Mucosa of descending colon (tissue), 3 donors: ENCODE results near the gene XKR3. TPM values are rescaled to one million over a fixed set of nuclear protein-coding genes. Genes with fewer than 3 reads are reported as not detected.

Source experiments
- ATAC-seq: fragments of 200-7000 bp; cut with Tn5 transposase; one replicate; pipeline ENCODE4 v1.9.1; 2020; ENCODE audit warnings: mild to moderate bottlenecking, moderate library complexity
- DNase-seq, 3 donors: peaks; one replicate each; pipeline ENCODE4 v3.0.0-alpha.2; 2020
- H3K36me3 ChIP-seq: fragments of 200-600 bp; one replicate; pipeline ENCODE4 v1.8.0; 2021; ENCODE audit warnings: low read depth, mild to moderate bottlenecking
- H3K4me1 ChIP-seq: fragments of 200-600 bp; one replicate; pipeline ENCODE4 v1.8.0; 2021; ENCODE audit warnings: low read depth, mild to moderate bottlenecking
- H3K4me3 ChIP-seq: fragments of 200-600 bp; one replicate; pipeline ENCODE4 v1.8.0; 2021; ENCODE audit warnings: mild to moderate bottlenecking
- H3K9me3 ChIP-seq: fragments of 200-600 bp; one replicate; pipeline ENCODE4 v1.8.0; 2021; ENCODE audit warnings: mild to moderate bottlenecking
- intact Hi-C, 2 donors: fragments of 100-400 bp; cut with DNase I in 1 of 2; cut with micrococcal nuclease in 1 of 2; formaldehyde crosslinking; loops; one replicate each; pipeline versions ENCODE4 v1.11.0 to v1.11.1; 2022; cut with DNase I, micrococcal nuclease
- total RNA-seq, 3 donors: library from RNA; stranded (reverse); fragmentation: NEBNext Ultra II Directional in 2 of 3; extraction: Animal tissue kit (Norgen Biotek cat#: 25700) in 2 of 3; gene quantifications; one replicate each; pipeline versions ENCODE4 v1.2.1 to v1.2.4, GENCODE V29; 2021 to 2023
- TF ChIP-seq, protein P1 (sequence below): fragments of 200-600 bp; IDR thresholded peaks from one replicate; pipeline ENCODE4 v1.8.0; 2022; ENCODE audit warnings: antibody characterized with exemption, mild to moderate bottlenecking
- donor health status: DM: no; HTN: no; CAD: no; lungs with moderate emphysema.
- donor health status: DM: no; HTN: no; CAD: no.
- donor health status: DM: no; HTN: yes; CAD: no.

XKR3 gene
- total RNA-seq, 3 donors from 2014 or later: not detected

DNA sequence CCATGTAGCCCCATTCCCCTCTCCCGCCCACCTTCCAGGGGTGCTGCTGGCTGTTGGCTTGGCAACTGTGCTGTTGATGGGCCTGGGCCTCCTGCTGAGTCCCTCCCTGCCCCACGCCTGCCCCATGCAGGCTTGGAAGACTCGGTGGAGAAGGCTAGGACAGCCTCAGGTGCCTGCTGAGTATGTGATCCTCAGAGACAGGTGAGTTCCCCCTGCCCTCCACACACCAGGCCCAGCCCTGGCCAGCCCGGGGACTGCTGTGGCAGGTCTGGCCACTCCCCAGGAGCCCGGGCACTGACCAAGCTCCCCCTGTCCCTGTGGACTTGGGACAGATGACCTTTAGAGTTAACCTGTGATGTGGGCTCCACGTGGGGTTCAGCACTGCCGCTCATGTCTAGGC is 20.7 kb upstream of the XKR3 start:
- Histone ChIP-seq H3K4me3 (no peak overlapping the region), H3K4me1 (no peaks in the 10 kb centered on the region), H3K36me3 (no peaks in the 10 kb centered on the region), H3K9me3 (peaks cover 44% of the 10 kb centered on the region)
- no peak for ATAC-seq
- intact Hi-C loops: no loop called here
- DNase-seq: no peak
- TF ChIP-seq, protein P1, sequence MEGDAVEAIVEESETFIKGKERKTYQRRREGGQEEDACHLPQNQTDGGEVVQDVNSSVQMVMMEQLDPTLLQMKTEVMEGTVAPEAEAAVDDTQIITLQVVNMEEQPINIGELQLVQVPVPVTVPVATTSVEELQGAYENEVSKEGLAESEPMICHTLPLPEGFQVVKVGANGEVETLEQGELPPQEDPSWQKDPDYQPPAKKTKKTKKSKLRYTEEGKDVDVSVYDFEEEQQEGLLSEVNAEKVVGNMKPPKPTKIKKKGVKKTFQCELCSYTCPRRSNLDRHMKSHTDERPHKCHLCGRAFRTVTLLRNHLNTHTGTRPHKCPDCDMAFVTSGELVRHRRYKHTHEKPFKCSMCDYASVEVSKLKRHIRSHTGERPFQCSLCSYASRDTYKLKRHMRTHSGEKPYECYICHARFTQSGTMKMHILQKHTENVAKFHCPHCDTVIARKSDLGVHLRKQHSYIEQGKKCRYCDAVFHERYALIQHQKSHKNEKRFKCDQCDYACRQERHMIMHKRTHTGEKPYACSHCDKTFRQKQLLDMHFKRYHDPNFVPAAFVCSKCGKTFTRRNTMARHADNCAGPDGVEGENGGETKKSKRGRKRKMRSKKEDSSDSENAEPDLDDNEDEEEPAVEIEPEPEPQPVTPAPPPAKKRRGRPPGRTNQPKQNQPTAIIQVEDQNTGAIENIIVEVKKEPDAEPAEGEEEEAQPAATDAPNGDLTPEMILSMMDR: no peak

DNA sequence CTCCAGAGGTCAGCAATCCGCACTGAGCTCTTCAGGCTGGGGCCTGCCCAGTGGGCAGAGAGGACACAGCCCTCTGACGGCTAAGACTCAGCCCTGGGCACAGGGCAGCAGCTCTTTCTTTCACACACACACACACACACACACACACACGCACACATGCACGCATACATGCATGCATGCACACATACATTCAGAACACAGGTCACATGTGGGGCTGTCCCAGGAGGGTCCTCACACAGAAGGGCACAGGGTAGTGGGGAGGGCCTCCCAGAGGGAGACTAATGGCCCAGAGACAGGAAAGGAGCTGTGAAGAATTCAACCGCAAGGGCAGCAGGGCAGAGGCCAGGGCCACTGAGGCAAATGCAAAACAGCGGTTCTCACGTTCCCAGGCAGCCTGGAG is 20.3 kb upstream of the XKR3 start:
- TF ChIP-seq, protein P1: no peak
- Histone ChIP-seq H3K36me3 (no peaks in the 10 kb centered on the region), H3K9me3 (peaks cover 43% of the 10 kb centered on the region), H3K4me3 (no peak overlapping the region), H3K4me1 (no peaks in the 10 kb centered on the region)
- no peak for DNase-seq
- intact Hi-C loops: no loop called here
- no peak for ATAC-seq

DNA sequence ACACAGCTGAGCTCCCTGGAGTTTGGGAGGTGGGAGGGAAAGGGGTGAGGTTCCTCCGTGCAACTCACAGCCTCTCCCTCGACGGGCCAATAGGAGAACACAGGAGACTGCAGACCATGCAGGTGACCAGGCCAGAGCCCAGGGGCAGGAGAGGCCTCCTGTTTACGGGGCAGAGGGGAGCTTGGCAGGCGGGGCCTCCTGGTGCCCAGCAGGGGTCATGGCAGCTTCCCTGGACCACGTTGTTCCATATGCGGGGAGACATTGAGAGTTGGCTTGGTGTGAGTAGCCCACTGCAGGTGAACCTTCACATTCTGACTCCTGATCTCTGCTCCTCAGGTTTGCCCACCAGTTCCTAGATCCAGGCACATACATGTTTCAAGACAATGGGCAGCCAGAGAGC is 19.3 kb upstream of the XKR3 start:
- no peak overlapping the region for H3K4me3 ChIP-seq
- DNase-seq (no peak), ATAC-seq (no peak)
- intact Hi-C loops: no loop called here
- TF ChIP-seq, protein P1: no peak
- H3K36me3 ChIP-seq: no peaks in the 10 kb centered on the region
- H3K9me3 ChIP-seq: peaks cover 38% of the 10 kb centered on the region
- H3K4me1 ChIP-seq: no peaks in the 10 kb centered on the region

DNA sequence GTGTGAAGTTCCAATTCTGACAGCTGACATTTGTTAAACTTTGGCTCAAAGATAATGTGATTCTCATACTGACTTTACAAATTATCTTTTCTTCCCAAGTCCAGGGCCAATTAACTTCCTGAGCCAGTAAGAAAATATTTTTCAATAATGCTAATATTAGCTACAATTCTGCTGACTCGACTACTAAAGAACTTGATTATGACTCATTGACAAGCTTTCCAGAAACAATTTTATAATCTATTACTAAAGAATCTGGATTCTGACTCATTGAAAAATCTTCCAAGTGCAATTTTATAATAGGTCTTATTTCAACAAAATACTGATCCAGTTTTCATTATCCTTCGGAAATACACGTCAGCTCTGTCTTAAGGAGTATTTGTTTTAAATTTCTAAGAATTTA is 12.9 kb upstream of the XKR3 start:
- no peak overlapping the region for H3K4me3 ChIP-seq
- peaks cover 2% of the 10 kb centered on the region for H3K36me3 ChIP-seq
- H3K4me1 ChIP-seq: no peaks in the 10 kb centered on the region
- DNase-seq (no peak), ATAC-seq (no peak)
- peaks cover 29% of the 10 kb centered on the region for H3K9me3 ChIP-seq
- intact Hi-C loops: no loop called here
- TF ChIP-seq, protein P1: no peak

DNA sequence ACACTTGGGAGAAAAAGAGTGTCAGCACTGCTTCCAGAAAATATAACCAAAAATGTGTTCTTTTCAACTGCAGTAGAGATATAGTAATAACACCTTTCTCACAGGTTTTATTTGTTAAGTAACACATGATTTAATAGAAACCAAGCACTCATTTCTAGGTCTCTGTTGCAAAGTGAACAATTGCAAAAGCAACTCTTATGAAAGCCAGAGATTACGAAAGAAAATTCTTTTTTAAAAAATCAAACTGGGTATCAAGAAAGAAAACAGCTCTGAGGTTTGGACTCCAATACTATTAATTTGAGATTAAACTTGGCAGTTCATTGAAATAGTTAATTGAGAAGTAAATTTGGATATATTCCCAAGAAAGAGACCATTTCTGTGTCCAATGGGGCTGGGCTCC is 9.8 kb upstream of the XKR3 start:
- intact Hi-C loops: no loop called here
- Histone ChIP-seq H3K9me3 (peaks cover 33% of the 10 kb centered on the region), H3K4me1 (no peaks in the 10 kb centered on the region), H3K36me3 (peaks cover 2% of the 10 kb centered on the region), H3K4me3 (no peak overlapping the region)
- DNase-seq (no peak), ATAC-seq (no peak)
- TF ChIP-seq, protein P1: no peak

DNA sequence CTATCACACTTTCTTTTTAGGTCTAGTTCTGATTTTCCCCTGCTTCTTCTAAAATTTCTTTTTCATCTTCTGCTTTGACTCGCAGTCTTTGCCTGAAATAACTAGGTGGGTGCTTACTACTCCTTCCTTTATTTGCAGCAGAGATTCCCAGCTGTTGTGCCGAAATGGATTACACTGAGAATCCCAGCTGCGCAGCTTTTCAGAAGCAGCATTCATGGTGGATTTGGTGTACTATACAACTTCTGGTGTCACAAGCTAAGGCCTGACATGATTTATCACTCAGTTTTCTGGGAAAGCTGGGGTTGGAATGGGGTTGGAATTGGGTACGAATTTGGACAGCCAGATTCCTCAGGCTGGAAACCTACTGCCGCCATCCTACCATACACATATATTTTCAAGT is 6.0 kb upstream of the XKR3 start:
- no peak overlapping the region for H3K4me3 ChIP-seq
- peaks cover 2% of the 10 kb centered on the region for H3K36me3 ChIP-seq
- no peaks in the 10 kb centered on the region for H3K4me1 ChIP-seq
- intact Hi-C loops: no loop called here
- H3K9me3 ChIP-seq: peaks cover 31% of the 10 kb centered on the region
- TF ChIP-seq, protein P1: no peak
- DNase-seq (no peak), ATAC-seq (no peak)
